Stimulated activated CD4-positive, alpha-beta T cell treated with anti-CD3 and anti-CD28 coated beads, Interleukin-15, amount 100 ng/mL, for 1 hour (primary cell): ENCODE results near the gene TLE1.

Experiments
- DNase-seq, 2 donors: peaks; one replicate each; pipeline ENCODE4 v3.0.0-alpha.2; 2020; ENCODE audit warnings: low read depth in 1 of 2, low spot score in 1 of 2

The TLE1 gene

DNA sequence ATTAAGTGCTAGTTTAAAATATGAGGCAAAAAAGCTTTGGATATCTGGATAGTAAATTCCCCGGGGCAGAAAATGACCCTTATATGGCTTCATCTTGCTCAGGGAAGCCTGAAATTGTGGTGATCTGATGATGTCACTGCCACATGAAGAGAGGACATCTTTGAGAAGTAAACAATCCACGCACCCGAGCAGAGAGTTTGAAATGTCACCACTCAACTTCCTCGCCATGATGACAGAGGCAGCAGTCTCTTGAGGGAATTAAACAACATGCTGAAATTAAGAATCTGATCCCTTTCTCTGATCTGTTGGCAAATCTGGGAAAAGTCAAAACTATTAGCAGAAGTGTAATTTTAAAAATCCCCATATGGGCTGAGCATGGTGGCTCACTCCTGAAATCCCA, 110.0 kb downstream of the TLE1 start:
- no peak for DNase-seq

DNA sequence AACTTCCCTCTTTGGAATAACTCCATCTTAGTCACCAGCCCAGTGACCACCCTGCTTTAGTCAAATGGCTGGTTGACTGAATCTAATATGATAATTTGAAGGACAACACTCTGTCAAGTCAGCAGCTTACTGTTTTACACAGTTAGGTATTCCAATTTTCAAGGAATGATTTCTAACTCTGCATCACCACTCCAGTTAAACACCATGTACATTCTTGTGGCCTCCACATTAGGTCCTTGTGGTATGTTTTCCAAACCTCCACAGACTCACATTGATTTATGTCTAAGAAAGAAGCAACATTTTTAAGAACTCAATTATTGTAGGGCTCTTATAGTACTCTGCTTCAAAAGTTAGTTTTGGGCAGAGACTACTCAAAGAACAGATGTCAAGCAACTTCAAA, 110.7 kb downstream of the TLE1 start:
- no peak for DNase-seq

GRCh38 chr9:81575956-81576355, 113.4 kb downstream of the TLE1 start:
- no peak for DNase-seq

DNA sequence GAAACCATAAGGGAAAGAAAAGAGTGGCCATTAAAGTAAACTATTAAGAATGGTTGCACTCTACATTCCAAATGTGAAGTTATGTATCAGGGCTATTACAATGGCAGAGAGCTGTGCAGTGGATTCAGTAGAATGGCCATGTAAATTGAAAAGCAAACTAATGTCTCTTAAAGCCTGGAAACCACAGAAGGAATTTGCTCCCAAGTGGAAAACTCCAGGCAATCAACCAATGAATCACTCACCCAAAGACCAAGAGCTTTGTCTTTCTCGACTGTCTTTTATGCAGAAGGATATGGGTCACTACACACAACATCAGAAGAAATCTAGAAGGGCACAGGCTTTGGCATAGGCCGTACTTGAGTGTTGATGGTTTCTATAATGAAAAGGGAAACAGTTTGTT, 114.9 kb downstream of the TLE1 start:
- DNase-seq, result no peak

- no peak for DNase-seq
Observed at GRCh38 chr9:81573415-81574321, 115.7 kb downstream of the TLE1 start.

DNA sequence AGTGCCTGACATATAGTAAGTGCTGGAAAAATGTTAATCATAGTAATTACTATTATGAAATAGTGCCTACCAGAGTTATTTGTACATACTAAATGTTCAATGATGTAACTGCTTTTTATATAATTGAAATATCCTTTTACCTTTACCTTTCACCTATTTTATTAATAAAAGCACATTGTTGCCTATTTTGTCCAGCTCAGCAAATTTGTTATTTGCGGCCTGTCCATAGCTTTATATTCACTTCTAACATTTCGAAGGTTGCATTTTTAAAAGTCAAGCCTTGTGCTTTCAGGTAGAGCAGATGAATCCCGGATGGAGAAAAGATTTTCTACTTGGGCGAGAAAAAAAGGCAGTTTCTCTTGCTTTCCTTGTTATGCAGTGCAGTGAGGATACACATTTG, 119.3 kb downstream of the TLE1 start:
- no peak for DNase-seq

- no peak for DNase-seq
Observed at GRCh38 chr9:81566074-81566698, 123.2 kb downstream of the TLE1 start.

DNA sequence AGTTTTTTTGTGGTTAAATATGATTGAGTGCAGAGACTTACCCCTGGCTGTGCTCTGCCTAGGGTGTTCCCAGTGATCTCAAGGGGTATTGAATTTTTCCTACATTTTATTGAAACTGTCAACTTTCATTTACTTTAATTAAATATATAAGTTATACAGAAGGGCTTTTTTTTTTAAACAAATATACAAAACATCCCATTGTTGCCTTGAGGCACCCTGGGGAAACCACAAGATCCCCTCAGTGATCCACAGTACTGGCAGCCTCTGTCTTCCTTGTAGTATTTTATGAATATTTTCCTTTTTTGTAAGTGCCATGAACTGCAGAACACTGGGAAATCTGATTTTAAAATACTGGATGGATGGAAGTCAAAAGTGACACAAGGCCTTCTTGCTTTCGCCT, 123.7 kb downstream of the TLE1 start:
- no peak for DNase-seq

- DNase-seq, result no peak
Observed at GRCh38 chr9:81565144-81565543, 124.2 kb downstream of the TLE1 start.

DNA sequence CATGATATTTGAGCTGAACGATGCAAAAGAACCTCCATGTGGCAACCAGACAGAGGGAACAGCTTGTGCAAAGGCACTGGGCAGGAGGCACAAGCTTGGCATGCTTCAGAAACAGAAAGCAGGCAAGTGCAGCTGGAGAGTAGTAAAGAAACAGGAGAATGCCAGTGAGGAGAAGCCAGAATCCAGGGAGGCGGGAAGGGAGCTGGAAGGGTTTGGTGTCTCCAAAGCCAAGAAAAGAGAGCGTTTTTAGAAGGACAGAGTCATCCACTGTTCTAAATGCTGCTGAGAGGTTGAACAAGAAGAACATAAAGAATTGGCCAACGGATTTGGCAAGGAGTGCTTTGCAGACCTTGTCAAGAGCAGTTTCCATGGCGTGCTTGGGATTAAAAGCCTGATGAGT, 124.7 kb downstream of the TLE1 start:
- no peak for DNase-seq

DNA sequence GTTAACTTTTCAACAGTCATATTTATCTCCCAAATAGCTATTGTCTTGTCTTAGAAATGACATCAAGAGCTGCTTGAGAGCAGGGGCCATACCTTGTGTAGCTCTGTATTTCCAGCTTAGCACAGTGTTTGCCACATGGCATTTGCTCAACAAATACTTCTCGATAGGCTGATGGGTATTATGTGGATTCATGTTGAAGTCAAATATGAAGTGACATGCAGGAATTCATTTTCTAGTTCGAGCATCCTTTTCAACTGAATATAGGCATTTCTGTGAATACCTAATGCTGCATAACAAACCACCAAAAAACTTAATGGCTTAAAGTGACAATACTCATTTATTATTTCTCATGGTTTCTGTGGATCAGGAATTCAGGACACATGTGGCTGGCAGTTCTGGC, 125.6 kb downstream of the TLE1 start:
- no peak for DNase-seq

DNA sequence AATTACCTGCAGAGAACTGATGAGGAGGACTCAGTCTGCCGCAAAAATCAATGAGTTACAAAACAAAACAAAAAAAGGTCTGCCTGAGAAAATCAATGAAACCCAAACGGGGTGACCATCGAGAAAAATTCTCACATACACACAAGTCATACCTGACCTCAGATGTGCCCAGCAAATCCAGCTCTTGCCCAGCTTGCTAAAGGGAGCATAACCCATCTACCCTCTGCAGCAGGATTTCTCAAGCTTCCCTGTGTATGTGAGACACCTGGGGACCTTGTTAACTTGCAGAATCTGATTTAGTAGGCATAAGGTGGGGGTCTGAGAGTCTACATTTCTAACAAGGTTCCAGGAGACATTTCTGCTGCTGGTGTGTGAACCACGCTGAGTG, 126.3 kb downstream of the TLE1 start:
- no peak for DNase-seq

- DNase-seq, result no peak
Observed at GRCh38 chr9:81562231-81563019, 126.9 kb downstream of the TLE1 start.

DNA sequence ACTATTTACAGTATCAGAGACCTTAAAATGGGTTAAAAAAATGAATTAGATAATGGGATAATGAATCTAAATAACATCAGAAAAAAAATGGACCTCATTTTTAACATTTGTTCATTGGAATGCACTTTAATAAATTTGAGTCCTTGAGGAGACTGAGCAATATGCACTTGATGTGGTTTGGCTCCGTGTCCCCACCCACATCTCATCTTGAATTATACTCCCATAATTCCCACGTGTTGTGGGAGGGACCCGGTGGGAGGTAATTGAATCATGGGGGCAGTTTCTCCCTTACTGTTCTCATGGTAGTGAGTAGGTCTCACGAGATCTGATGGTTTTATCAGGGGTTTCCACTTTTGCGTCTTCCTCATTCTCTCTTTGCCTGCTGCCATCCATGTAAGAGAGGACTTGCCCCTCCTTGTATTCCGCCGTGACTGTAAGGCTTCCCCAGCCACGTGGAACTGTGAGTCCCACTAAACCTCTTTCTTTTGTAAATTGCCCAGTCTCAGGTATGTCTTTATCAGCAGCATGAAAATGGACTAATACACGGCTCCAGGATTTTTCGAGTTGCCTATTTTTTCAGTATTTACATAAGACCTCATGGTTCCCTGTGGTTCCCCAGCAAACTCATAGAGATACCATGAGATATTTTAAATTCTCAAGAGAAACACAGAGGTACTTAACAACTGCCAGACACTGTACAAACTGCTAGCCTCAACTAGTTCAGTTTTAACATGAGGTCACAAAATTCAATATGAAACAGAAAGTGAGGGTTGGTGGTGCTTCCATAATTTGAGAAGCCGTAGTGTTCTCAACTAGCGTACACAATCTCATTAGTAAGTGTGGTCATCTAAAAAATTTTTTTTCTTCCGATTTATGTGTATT, 128.3 kb downstream of the TLE1 start:
- no peak for DNase-seq

DNA sequence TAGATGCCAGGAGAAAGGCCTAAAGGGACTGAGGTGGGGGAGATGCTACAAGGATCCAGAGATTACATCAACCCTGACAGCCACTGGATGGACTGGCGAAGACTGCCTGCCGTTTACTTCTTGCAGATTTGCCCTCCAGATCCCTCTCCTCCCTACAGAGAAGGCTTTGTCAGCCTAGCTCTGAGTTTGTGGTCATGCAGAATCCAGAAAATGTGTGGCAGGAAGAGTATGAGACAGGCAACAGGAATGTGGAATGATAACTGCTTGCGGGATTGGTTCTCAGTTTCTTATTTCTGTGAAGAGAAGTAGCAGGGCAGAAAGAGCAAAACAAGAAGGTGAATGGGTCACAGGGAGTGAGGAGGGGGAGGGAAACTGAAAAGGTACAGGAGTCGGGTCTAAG, 129.6 kb downstream of the TLE1 start:
- no peak for DNase-seq

- no peak for DNase-seq
Observed at GRCh38 chr9:81559197-81559596, 130.2 kb downstream of the TLE1 start.

DNA sequence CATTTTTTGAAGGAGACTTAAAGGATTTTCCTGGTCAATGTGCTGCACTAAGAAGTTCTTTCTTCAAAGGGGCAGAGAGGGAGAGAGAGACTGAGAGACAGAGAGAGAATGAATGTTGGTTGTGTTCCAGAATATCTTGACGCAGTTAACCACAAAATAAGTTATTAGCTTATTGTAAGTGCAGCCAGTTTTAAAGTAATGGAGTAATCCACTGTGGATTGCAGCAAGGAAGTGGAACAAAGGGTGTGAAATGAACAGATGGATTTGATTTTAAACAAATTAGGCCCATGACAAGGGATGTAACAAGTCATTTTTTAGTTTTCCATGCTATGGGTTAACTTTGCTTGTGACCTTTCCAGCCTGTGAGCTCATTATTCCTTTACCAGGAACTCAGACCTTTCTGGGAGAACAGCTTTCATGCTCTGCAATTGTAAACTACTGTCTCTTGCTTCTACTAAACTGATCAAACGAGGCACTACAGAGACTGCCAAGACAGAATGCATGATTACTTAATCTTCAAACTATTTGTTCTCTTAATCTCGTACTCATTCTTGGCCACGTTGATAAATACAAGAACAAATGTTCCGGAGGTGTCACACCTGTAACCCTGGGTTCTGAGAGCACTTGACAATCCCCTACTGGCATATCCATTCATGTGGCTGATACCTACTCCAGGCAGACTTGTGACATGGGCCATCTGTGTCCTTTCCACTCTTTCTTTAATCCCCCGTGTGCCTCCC, 131.1 kb downstream of the TLE1 start:
- DNase-seq, result no peak

- no peak for DNase-seq
Observed at GRCh38 chr9:81557452-81558090, 131.8 kb downstream of the TLE1 start.

- no peak for DNase-seq
Observed at GRCh38 chr9:81556923-81557322, 132.4 kb downstream of the TLE1 start.

DNA sequence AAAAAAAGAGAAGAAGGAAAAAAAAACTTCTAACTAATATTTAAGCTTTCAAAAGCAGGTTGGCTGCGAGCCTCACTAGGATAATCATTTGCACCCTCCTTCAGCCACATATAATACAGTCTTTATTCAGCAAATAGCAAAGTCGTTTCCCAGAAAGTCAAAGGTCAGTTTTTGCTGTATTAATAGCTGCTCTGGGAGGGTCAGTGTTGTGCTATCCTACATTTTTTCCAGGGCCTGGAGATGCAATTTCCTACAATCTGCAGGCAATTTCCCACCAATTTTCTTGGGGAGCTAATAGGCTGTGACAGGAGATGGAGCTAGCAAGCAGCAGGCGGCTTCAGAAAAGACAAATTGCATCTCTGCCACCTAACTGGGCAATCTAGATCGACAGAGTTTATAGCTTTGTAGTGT, 136.8 kb downstream of the TLE1 start:
- DNase-seq, result no peak
